B cell (primary cell): ENCODE data around the gene ZRANB3.

Experiments
- CTCF ChIP-seq: fragments of 200-600 bp; IDR thresholded peaks from one replicate; pipeline ENCODE4 v1.8.0; 2022; ENCODE audit warnings: antibody characterized with exemption, mild to moderate bottlenecking
- EZH2 ChIP-seq: IDR thresholded peaks from 2 replicates; pipeline ENCODE4 v1.6.1; 2012; ENCODE audit warnings: borderline replicate concordance, low read depth, mild to moderate bottlenecking, moderate library complexity, low read length; ENCODE audit not compliant: insufficient read depth, poor library complexity, severe bottlenecking

GRCh38 chr2:135265960-135266490 is 265.0 kb downstream of the ZRANB3 start:
- TF ChIP-seq CTCF (no peak), EZH2 (no peak)
